Measurements from ENCODE around the gene AGAP1. TPM values are rescaled to one million over a fixed set of nuclear protein-coding genes. Genes with fewer than 3 reads are reported as not detected.
"Not testable (repeated sequence)": the region's sequence is repeated elsewhere in the genome, so short reads cannot be mapped to it uniquely, and the experiment has no call there.

Gene AGAP1
- total RNA-seq, 1 donor from 2014 or later, result 17.5 TPM

- no peak for DNase-seq (ENCODE audit: low read depth)
- TF ChIP-seq, protein P1, sequence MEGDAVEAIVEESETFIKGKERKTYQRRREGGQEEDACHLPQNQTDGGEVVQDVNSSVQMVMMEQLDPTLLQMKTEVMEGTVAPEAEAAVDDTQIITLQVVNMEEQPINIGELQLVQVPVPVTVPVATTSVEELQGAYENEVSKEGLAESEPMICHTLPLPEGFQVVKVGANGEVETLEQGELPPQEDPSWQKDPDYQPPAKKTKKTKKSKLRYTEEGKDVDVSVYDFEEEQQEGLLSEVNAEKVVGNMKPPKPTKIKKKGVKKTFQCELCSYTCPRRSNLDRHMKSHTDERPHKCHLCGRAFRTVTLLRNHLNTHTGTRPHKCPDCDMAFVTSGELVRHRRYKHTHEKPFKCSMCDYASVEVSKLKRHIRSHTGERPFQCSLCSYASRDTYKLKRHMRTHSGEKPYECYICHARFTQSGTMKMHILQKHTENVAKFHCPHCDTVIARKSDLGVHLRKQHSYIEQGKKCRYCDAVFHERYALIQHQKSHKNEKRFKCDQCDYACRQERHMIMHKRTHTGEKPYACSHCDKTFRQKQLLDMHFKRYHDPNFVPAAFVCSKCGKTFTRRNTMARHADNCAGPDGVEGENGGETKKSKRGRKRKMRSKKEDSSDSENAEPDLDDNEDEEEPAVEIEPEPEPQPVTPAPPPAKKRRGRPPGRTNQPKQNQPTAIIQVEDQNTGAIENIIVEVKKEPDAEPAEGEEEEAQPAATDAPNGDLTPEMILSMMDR (conservative IDR thresholded peaks at IDR 0.05; ENCODE audit: low read depth, low read length), result no peak
- no peak overlapping the region for H3K4me3 ChIP-seq (ENCODE audit: low read depth, low read length)
Measured at GRCh38 chr2:236089271-236090026, 595.6 kb downstream of the AGAP1 start.

- no peak for DNase-seq (ENCODE audit: low read depth)
- H3K4me3 ChIP-seq (ENCODE audit: low read depth, low read length), result no peak overlapping the region
- TF ChIP-seq, protein P1 (conservative IDR thresholded peaks at IDR 0.05; ENCODE audit: low read depth, low read length), result no peak
Measured at GRCh38 chr2:236090027-236090382, 596.2 kb downstream of the AGAP1 start.

- not testable (repeated sequence) for DNase-seq (ENCODE audit: low read depth); H3K4me3 ChIP-seq (ENCODE audit: low read depth, low read length)
Measured at GRCh38 chr2:236090826-236091225, 597.0 kb downstream of the AGAP1 start.

DNA sequence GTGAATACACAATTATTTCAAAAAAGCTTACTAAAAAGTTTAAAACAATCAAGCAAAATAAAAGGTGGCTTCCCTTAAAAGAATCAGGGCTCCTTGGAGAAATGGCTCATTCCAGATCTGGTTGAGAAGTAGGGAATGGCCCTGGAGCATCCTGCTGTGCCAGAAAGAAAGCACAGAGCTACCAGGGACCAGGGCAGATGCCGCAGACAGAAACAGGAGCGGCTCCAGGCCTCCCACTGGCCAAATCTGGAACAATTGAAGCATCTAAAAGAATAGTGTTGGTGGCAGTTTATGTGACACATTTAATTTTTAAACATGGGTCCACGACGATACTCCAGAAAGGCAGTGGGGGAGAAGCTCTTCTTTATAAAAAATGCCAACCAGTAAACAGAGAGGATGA is 598.9 kb downstream of the AGAP1 start:
- DNase-seq (ENCODE audit: low read depth), result no peak
- TF ChIP-seq, protein P1 (conservative IDR thresholded peaks at IDR 0.05; ENCODE audit: low read depth, low read length), result no peak
- no peak overlapping the region for H3K4me3 ChIP-seq (ENCODE audit: low read depth, low read length)

DNA sequence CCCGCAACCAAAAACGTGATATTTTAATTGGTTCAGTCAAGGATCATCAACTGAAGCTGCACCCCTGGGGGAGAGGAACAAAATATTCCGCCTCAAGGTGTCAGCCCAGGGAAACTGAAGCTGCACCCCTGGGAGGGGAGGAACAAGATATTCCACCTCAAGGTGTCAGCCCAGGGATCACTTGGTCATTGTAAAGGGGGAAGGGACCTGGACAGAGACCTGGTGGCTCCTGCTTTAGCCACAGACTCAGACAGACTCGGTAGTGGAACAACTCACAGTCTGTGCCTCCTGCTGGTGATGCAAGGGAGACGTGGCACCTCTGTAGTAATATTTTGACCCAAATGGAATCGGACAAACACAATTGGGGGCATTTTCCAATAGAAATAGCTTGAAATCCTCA is 599.3 kb downstream of the AGAP1 start:
- TF ChIP-seq, protein P1 (conservative IDR thresholded peaks at IDR 0.05; ENCODE audit: low read depth, low read length), result no peak
- H3K4me3 ChIP-seq (ENCODE audit: low read depth, low read length), result no peak overlapping the region
- no peak for DNase-seq (ENCODE audit: low read depth)

- no peak overlapping the region for H3K4me3 ChIP-seq (ENCODE audit: low read depth, low read length)
- no peak for DNase-seq (ENCODE audit: low read depth)
- TF ChIP-seq, protein P1 (conservative IDR thresholded peaks at IDR 0.05; ENCODE audit: low read depth, low read length), result no peak
Measured at GRCh38 chr2:236095504-236095903, 601.7 kb downstream of the AGAP1 start.

- DNase-seq (ENCODE audit: low read depth), result no peak
- TF ChIP-seq, protein P1 (conservative IDR thresholded peaks at IDR 0.05; ENCODE audit: low read depth, low read length), result no peak
- no peak overlapping the region for H3K4me3 ChIP-seq (ENCODE audit: low read depth, low read length)
Measured at GRCh38 chr2:236101311-236101950, 607.6 kb downstream of the AGAP1 start.

All from epithelial cell of proximal tubule (primary cell).